A673 (cell line): Measurements from ENCODE around the gene DMRT3. TPM values are rescaled to one million over a fixed set of nuclear protein-coding genes. Genes with fewer than 3 reads are reported as not detected.
A peak's percentile ranks its signal among the peaks of the same experiment; 100 is the strongest.

ENCODE experiments used
- BruUV-seq: library from RNA; stranded (reverse); fragments of 400-500 nt; replicated peaks from 2 replicates; lab custom pipeline; 2021; lab: Mats Ljungman, UMichigan
- CTCF ChIA-PET: fragments of 300-600 bp; sonication (Branson Sonifier 250); formaldehyde crosslinking; loops from one replicate; lab custom pipeline; 2022; ENCODE audit warnings: antibody characterized with exemption; lab: Charles Lee
- POLR2A ChIA-PET: fragments of 300-600 bp; sonication (Branson Sonifier 250); formaldehyde crosslinking; loops from one replicate; lab custom pipeline; 2022; ENCODE audit warnings: antibody characterized with exemption; ENCODE audit not compliant: low non-redundant PET; lab: Charles Lee
- DNase-seq: peaks from one replicate; pipeline ENCODE4 v3.0.0-alpha.2; 2015; ENCODE audit warnings: low spot score
- H3K27ac ChIP-seq: fragments of 200-600 bp; sonication (generic); 2 replicates; pipeline ENCODE4 v1.5.1; 2016; ENCODE audit warnings: mixed run types, low read depth, mild to moderate bottlenecking, mixed read lengths, antibody characterized with exemption, low read length; ENCODE audit not compliant: poor library complexity, severe bottlenecking
- H3K27me3 ChIP-seq: fragments of 200-600 bp; sonication (generic); replicated peaks from 2 replicates; pipeline ENCODE4 v1.6.1; 2017; ENCODE audit warnings: mixed run types, low read depth, mild to moderate bottlenecking, mixed read lengths, antibody characterized with exemption, low read length; ENCODE audit not compliant: insufficient read depth, poor library complexity
- H3K36me3 ChIP-seq: fragments of 200-600 bp; sonication (generic); 2 replicates; pipeline ENCODE4 v1.6.1; 2016; ENCODE audit warnings: mixed run types, mild to moderate bottlenecking, mixed read lengths, antibody characterized with exemption, low read length; ENCODE audit not compliant: insufficient read depth, poor library complexity, severe bottlenecking
- H3K4me1 ChIP-seq: fragments of 200-600 bp; sonication (generic); 2 replicates; pipeline ENCODE4 v1.6.1; 2017; ENCODE audit warnings: mixed run types, mild to moderate bottlenecking, mixed read lengths, antibody characterized with exemption, low read length; ENCODE audit not compliant: insufficient read depth, poor library complexity, severe bottlenecking
- H3K4me3 ChIP-seq: fragments of 200-600 bp; sonication (generic); 2 replicates; pipeline ENCODE4 v1.5.1; 2016; ENCODE audit warnings: low read depth, mixed run types, mild to moderate bottlenecking, mixed read lengths, low read length; ENCODE audit not compliant: poor library complexity, severe bottlenecking
- H3K9me3 ChIP-seq: fragments of 200-600 bp; sonication (generic); 2 replicates; pipeline ENCODE4 v1.6.1; 2016; ENCODE audit warnings: mixed run types, low read depth, mild to moderate bottlenecking, mixed read lengths, antibody characterized with exemption, low read length; ENCODE audit not compliant: poor library complexity, severe bottlenecking
- CTCF ChIP-seq: fragments of 300-800, 200-600 bp; sonication (generic); conservative IDR thresholded peaks from 2 replicates; pipeline ENCODE4 v1.5.1; 2017; ENCODE audit warnings: low read depth, mild to moderate bottlenecking, antibody characterized with exemption, low read length, moderate library complexity, mixed read lengths
- EZH2 ChIP-seq: fragments of 200-600 bp; sonication (generic); IDR thresholded peaks from 2 replicates; pipeline ENCODE4 v1.6.1; 2017; ENCODE audit warnings: borderline replicate concordance, low read depth, mild to moderate bottlenecking, mixed read lengths, antibody characterized with exemption, low read length; ENCODE audit not compliant: poor library complexity, severe bottlenecking
- intact Hi-C: fragments of 100-400 bp; cut with micrococcal nuclease; formaldehyde crosslinking; loops from one replicate; pipeline ENCODE4 v1.10.0; 2022; ENCODE audit not compliant: unreplicated experiment
- total RNA-seq: library from RNA; stranded (reverse); gene quantifications from 2 replicates; pipeline ENCODE4 v1.2.3, GENCODE V29; 2021

DMRT3 gene
- total RNA-seq, 1 experiment from 2014 or later: not detected

GRCh38 chr9:972501-973294 is 3.8 kb upstream of the DMRT3 start:
- H3K4me1 ChIP-seq: no peaks in the 10 kb centered on the region
- intact Hi-C loops: no loop called here
- BruUV-seq: no TSS peak

GRCh38 chr9:973295-973834 is 3.1 kb upstream of the DMRT3 start:
- no peak for TF ChIP-seq CTCF
- no peak for TF ChIP-seq EZH2
- no peak for DNase-seq
- no peaks in the 10 kb centered on the region for H3K9me3 ChIP-seq
- H3K4me1 ChIP-seq: no peaks in the 10 kb centered on the region
- no peak overlapping the region for H3K27ac ChIP-seq
- POLR2A ChIA-PET: interaction anchor here (0.6 kb wide), 1 partner anchor 76 kb away, joined by 3 read pairs; no protein-coding TSS in a partner anchor
- no peaks in the 10 kb centered on the region for H3K36me3 ChIP-seq
- no peak overlapping the region for H3K4me3 ChIP-seq
- no TSS peak for BruUV-seq
- CTCF ChIA-PET: no interaction called here
- intact Hi-C loops: no loop called here
- H3K27me3 ChIP-seq: peaks cover 99% of the 10 kb centered on the region

More at GRCh38 chr9:972501-973294, 3.8 kb upstream of the DMRT3 start:
- TF ChIP-seq CTCF (no peak), EZH2 (peak; percentile 75)
- no peak for DNase-seq
- ChIA-PET CTCF (no interaction called here), POLR2A (no interaction called here)
- Histone ChIP-seq H3K4me3 (no peak overlapping the region), H3K27ac (no peak overlapping the region), H3K27me3 (peaks cover 99% of the 10 kb centered on the region), H3K36me3 (no peaks in the 10 kb centered on the region), H3K9me3 (no peaks in the 10 kb centered on the region)

- intact Hi-C loops: no loop called here
- TF ChIP-seq EZH2: peak; percentile 9
- TF ChIP-seq CTCF: no peak
- Histone ChIP-seq H3K36me3 (no peaks in the 10 kb centered on the region), H3K9me3 (no peaks in the 10 kb centered on the region), H3K4me1 (no peaks in the 10 kb centered on the region), H3K27me3 (peaks cover 99% of the 10 kb centered on the region), H3K4me3 (no peak overlapping the region), H3K27ac (no peak overlapping the region)
- DNase-seq: no peak
- ChIA-PET POLR2A (interaction anchor here (0.6 kb wide), 1 partner anchor 75 kb away, joined by 3 read pairs; no protein-coding TSS in a partner anchor), CTCF (no interaction called here)
- no TSS peak for BruUV-seq
Observed at GRCh38 chr9:974031-974995, 2.1 kb upstream of the DMRT3 start.
